ENCODE results near the gene XRCC4.
A peak's percentile ranks its signal among the peaks of the same experiment; 100 is the strongest.

XRCC4 gene

GRCh38 chr5:83249156-83249555 lies 171.8 kb downstream of the XRCC4 start:
- Histone ChIP-seq H3K36me3 (ENCODE audit: control insufficient read depth in 2 of 2, insufficient read depth in 1 of 2, low read length in 2 of 2) (no peaks in the 10 kb centered on the region), H3K4me1 (ENCODE audit: control insufficient read depth, insufficient read depth, low read length) (peaks cover 4% of the 10 kb centered on the region; the same call in 1 of the 2 replicates), H3K9me3 (ENCODE audit: control insufficient read depth, insufficient read depth, low read depth, low read length) (no peaks in the 10 kb centered on the region), H3K27ac (ENCODE audit: extremely low read depth, low read depth, low read length) (no peak overlapping the region), H3K4me3 (ENCODE audit: low read depth, low read length) (no peak overlapping the region)
- ChIA-PET POLR2A (no interaction called here), CTCF (interaction anchor here (0.5 to 0.6 kb wide), 3 partner anchors 157 to 1934 kb away, joined by 3 to 4 read pairs (median 3); no protein-coding TSS in a partner anchor)
- TF ChIP-seq ZNF324 (tag by site-specific recombination; IDR thresholded peaks at IDR 0.05), result no peak
- TF ChIP-seq ZNF791 (tag by site-specific recombination; IDR thresholded peaks at IDR 0.05), result no peak
- TF ChIP-seq ZNF777 (tag by site-specific recombination; IDR thresholded peaks at IDR 0.05; ENCODE audit: borderline replicate concordance), result no peak
- no peak for TF ChIP-seq ZNF248 (tag by site-specific recombination; IDR thresholded peaks at IDR 0.05)
- TF ChIP-seq KLF7 (tag by site-specific recombination; IDR thresholded peaks at IDR 0.05; ENCODE audit: borderline replicate concordance), result no peak
- TF ChIP-seq PATZ1 (tag by site-specific recombination; IDR thresholded peaks at IDR 0.05), result no peak
- TF ChIP-seq IKZF3 (tag by site-specific recombination; IDR thresholded peaks at IDR 0.05), result no peak
- no peak for TF ChIP-seq ZSCAN5A (tag by site-specific recombination; IDR thresholded peaks at IDR 0.05)
- TF ChIP-seq RBAK (tag by site-specific recombination; IDR thresholded peaks at IDR 0.05), result no peak
- no peak for TF ChIP-seq HOXA7 (CRISPR knock-in tag; IDR thresholded peaks at IDR 0.05; ENCODE audit: borderline replicate concordance)
- TF ChIP-seq PRDM2 (tag by site-specific recombination; IDR thresholded peaks at IDR 0.05; ENCODE audit: borderline replicate concordance), result no peak
- TF ChIP-seq ZNF658 (tag by site-specific recombination; IDR thresholded peaks at IDR 0.05), result no peak

GRCh38 chr5:83251849-83252248 lies 174.5 kb downstream of the XRCC4 start:
- Histone ChIP-seq H3K27ac (ENCODE audit: extremely low read depth, low read depth, low read length) (no peak overlapping the region), H3K36me3 (ENCODE audit: control insufficient read depth in 2 of 2, insufficient read depth in 1 of 2, low read length in 2 of 2) (no peaks in the 10 kb centered on the region), H3K4me1 (ENCODE audit: control insufficient read depth, insufficient read depth, low read length) (no peaks in the 10 kb centered on the region), H3K4me3 (ENCODE audit: low read depth, low read length) (no peak overlapping the region), H3K9me3 (ENCODE audit: control insufficient read depth, insufficient read depth, low read depth, low read length) (no peaks in the 10 kb centered on the region)
- ChIA-PET POLR2A (no interaction called here), CTCF (no interaction called here)
- TF ChIP-seq GFI1B (tag by site-specific recombination; IDR thresholded peaks at IDR 0.05) (no peak), OSR2 (tag by site-specific recombination; IDR thresholded peaks at IDR 0.05) (0 out of 2 replicates have a peak, but pooled peaks have one; percentile 8), ZNF701 (tag by site-specific recombination; IDR thresholded peaks at IDR 0.05) (no peak), ZNF280D (tag by site-specific recombination; IDR thresholded peaks at IDR 0.05) (no peak), GLI4 (tag by site-specific recombination; IDR thresholded peaks at IDR 0.05) (no peak), SP7 (tag by site-specific recombination; IDR thresholded peaks at IDR 0.05) (no peak), ZNF211 (tag by site-specific recombination; IDR thresholded peaks at IDR 0.05; ENCODE audit: low read depth) (no peak), ZNF585B (tag by site-specific recombination; IDR thresholded peaks at IDR 0.05) (no peak), ZNF624 (tag by site-specific recombination; IDR thresholded peaks at IDR 0.05) (no peak), KLF16 (tag by site-specific recombination; IDR thresholded peaks at IDR 0.05) (no peak), TCF7L2 (IDR thresholded peaks at IDR 0.05; ENCODE audit: borderline replicate concordance, low read depth, low read length) (peak; percentile 89; the same call in 1 of the 2 replicates), ZXDB (tag by site-specific recombination; IDR thresholded peaks at IDR 0.05) (peak; percentile 89; the same call in 1 of the 2 replicates), WT1 (tag by site-specific recombination; IDR thresholded peaks at IDR 0.05) (no peak)
